Mucosa of descending colon (tissue), 3 donors: Measurements from ENCODE around the gene FRMD6. TPM values are rescaled to one million over a fixed set of nuclear protein-coding genes. Genes with fewer than 3 reads are reported as not detected.

Experiments used
- ATAC-seq: fragments of 200-7000 bp; cut with Tn5 transposase; one replicate; pipeline ENCODE4 v1.9.1; 2020; ENCODE audit warnings: mild to moderate bottlenecking, moderate library complexity
- DNase-seq, 3 donors: peaks; one replicate each; pipeline ENCODE4 v3.0.0-alpha.2; 2020
- H3K36me3 ChIP-seq: fragments of 200-600 bp; one replicate; pipeline ENCODE4 v1.8.0; 2021; ENCODE audit warnings: low read depth, mild to moderate bottlenecking
- H3K4me1 ChIP-seq: fragments of 200-600 bp; one replicate; pipeline ENCODE4 v1.8.0; 2021; ENCODE audit warnings: low read depth, mild to moderate bottlenecking
- H3K4me3 ChIP-seq: fragments of 200-600 bp; one replicate; pipeline ENCODE4 v1.8.0; 2021; ENCODE audit warnings: mild to moderate bottlenecking
- H3K9me3 ChIP-seq: fragments of 200-600 bp; one replicate; pipeline ENCODE4 v1.8.0; 2021; ENCODE audit warnings: mild to moderate bottlenecking
- CTCF ChIP-seq: fragments of 200-600 bp; IDR thresholded peaks from one replicate; pipeline ENCODE4 v1.8.0; 2022; ENCODE audit warnings: antibody characterized with exemption, mild to moderate bottlenecking
- intact Hi-C, 2 donors: fragments of 100-400 bp; cut with DNase I in 1 of 2; cut with micrococcal nuclease in 1 of 2; formaldehyde crosslinking; loops; one replicate each; pipeline versions ENCODE4 v1.11.0 to v1.11.1; 2022; cut with DNase I, micrococcal nuclease
- total RNA-seq, 3 donors: library from RNA; stranded (reverse); fragmentation: NEBNext Ultra II Directional in 2 of 3; extraction: Animal tissue kit (Norgen Biotek cat#: 25700) in 2 of 3; gene quantifications; one replicate each; pipeline versions ENCODE4 v1.2.1 to v1.2.4, GENCODE V29; 2021 to 2023
- donor health status: DM: no; HTN: no; CAD: no; lungs with moderate emphysema.
- donor health status: DM: no; HTN: no; CAD: no.
- donor health status: DM: no; HTN: yes; CAD: no.

The FRMD6 gene
- total RNA-seq, 3 donors from 2014 or later = 4.2 to 39.1 (median 8.5) TPM

GRCh38 chr14:51732494-51733112 lies 80.9 kb downstream of the FRMD6 start:
- no peaks in the 10 kb centered on the region for H3K4me1 ChIP-seq
- no peak overlapping the region for H3K4me3 ChIP-seq
- TF ChIP-seq CTCF = no peak
- intact Hi-C loops = no loop called here
- no peaks in the 10 kb centered on the region for H3K36me3 ChIP-seq
- no peak for ATAC-seq
- no peak for DNase-seq
- H3K9me3 ChIP-seq = no peaks in the 10 kb centered on the region

- DNase-seq (no peak), ATAC-seq (no peak)
- no peak for TF ChIP-seq CTCF
- Histone ChIP-seq H3K36me3 (no peaks in the 10 kb centered on the region), H3K4me3 (no peak overlapping the region), H3K9me3 (no peaks in the 10 kb centered on the region), H3K4me1 (no peaks in the 10 kb centered on the region)
- intact Hi-C loops = no loop called here
Observed at GRCh38 chr14:51733147-51733546, 81.4 kb downstream of the FRMD6 start.

GRCh38 chr14:51735851-51736250 lies 84.1 kb downstream of the FRMD6 start:
- no peak for TF ChIP-seq CTCF
- Histone ChIP-seq H3K36me3 (no peaks in the 10 kb centered on the region), H3K4me1 (no peaks in the 10 kb centered on the region), H3K4me3 (no peak overlapping the region), H3K9me3 (no peaks in the 10 kb centered on the region)
- intact Hi-C loops = no loop called here
- DNase-seq (no peak), ATAC-seq (no peak)

GRCh38 chr14:51738754-51739153 lies 87.0 kb downstream of the FRMD6 start:
- Histone ChIP-seq H3K9me3 (no peaks in the 10 kb centered on the region), H3K4me1 (no peaks in the 10 kb centered on the region), H3K36me3 (no peaks in the 10 kb centered on the region), H3K4me3 (no peak overlapping the region)
- DNase-seq (no peak), ATAC-seq (no peak)
- intact Hi-C loops = no loop called here
- TF ChIP-seq CTCF = no peak

- no peak for DNase-seq
- TF ChIP-seq CTCF = no peak
- no peaks in the 10 kb centered on the region for H3K36me3 ChIP-seq
- no peak for ATAC-seq
- no peak overlapping the region for H3K4me3 ChIP-seq
- no peaks in the 10 kb centered on the region for H3K9me3 ChIP-seq
- intact Hi-C loops = no loop called here
- H3K4me1 ChIP-seq = no peaks in the 10 kb centered on the region
Observed at GRCh38 chr14:51743588-51744000, 91.9 kb downstream of the FRMD6 start.
